Loucy (cell line): ENCODE results near the gene ALG3.

Source experiments
- EZH2phosphoT487 ChIP-seq: fragments of 200-600 bp; IDR thresholded peaks from 2 replicates; pipeline ENCODE4 v1.6.1; 2018; ENCODE audit warnings: antibody characterized with exemption, mild to moderate bottlenecking, moderate library complexity, borderline replicate concordance
- TF ChIP-seq, protein P1 (sequence below): fragments of 200-600 bp; sonication (generic); conservative IDR thresholded peaks from 2 replicates; pipeline ENCODE4 v1.5.1; 2014; ENCODE audit warnings: mild to moderate bottlenecking, antibody characterized with exemption, low read length

DNA sequence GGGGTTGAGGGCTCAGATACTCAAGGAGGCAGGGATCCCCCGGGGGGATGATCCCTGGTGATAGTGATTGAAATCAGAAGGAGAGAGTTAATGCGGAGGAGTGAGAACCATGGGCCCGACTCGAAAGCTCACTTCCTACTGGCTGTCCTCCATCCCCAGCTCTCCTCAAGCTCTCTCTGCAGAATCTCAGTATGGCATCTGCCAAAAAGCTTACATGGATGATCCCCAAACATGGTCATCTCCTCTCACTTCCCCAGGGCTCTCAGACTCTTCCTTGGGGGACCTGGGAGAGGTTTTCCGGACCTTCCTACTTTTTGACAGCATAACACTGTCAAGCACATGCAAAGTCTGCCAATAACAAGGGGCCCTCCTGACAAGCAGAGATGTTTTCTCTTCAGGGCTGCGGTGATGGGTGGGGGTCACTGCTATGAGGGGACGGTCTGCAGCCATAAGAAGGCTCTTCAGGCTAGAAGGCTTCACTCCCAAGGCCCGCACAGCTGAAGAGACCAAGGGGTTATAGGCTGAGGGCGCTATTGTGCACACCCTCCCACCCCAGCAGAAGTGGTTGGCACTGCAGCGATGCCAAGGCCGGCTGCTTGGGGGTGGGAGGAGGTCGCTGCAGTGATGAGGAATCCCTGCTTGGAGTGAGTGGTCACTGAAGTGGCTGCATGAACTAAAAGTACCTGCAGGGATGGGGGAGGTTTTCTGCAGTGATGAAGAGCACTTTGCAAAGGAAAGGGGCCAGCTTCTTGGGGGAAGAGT is 20.2 kb downstream of the ALG3 start:
- TF ChIP-seq, protein P1, sequence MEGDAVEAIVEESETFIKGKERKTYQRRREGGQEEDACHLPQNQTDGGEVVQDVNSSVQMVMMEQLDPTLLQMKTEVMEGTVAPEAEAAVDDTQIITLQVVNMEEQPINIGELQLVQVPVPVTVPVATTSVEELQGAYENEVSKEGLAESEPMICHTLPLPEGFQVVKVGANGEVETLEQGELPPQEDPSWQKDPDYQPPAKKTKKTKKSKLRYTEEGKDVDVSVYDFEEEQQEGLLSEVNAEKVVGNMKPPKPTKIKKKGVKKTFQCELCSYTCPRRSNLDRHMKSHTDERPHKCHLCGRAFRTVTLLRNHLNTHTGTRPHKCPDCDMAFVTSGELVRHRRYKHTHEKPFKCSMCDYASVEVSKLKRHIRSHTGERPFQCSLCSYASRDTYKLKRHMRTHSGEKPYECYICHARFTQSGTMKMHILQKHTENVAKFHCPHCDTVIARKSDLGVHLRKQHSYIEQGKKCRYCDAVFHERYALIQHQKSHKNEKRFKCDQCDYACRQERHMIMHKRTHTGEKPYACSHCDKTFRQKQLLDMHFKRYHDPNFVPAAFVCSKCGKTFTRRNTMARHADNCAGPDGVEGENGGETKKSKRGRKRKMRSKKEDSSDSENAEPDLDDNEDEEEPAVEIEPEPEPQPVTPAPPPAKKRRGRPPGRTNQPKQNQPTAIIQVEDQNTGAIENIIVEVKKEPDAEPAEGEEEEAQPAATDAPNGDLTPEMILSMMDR = peak; percentile 36
- no peak for TF ChIP-seq EZH2phosphoT487
